Stimulated activated CD8-positive, alpha-beta memory T cell treated with anti-CD3 and anti-CD28 coated beads, Interleukin-15, amount 100 ng/mL, for 48 hours (primary cell): Measurements from ENCODE around the gene ATXN7.

Experiments
- DNase-seq, 2 donors: peaks; one replicate each; pipeline ENCODE4 v3.0.0-alpha.2; 2020; ENCODE audit warnings: low read depth in 2 of 2

The ATXN7 gene

DNA sequence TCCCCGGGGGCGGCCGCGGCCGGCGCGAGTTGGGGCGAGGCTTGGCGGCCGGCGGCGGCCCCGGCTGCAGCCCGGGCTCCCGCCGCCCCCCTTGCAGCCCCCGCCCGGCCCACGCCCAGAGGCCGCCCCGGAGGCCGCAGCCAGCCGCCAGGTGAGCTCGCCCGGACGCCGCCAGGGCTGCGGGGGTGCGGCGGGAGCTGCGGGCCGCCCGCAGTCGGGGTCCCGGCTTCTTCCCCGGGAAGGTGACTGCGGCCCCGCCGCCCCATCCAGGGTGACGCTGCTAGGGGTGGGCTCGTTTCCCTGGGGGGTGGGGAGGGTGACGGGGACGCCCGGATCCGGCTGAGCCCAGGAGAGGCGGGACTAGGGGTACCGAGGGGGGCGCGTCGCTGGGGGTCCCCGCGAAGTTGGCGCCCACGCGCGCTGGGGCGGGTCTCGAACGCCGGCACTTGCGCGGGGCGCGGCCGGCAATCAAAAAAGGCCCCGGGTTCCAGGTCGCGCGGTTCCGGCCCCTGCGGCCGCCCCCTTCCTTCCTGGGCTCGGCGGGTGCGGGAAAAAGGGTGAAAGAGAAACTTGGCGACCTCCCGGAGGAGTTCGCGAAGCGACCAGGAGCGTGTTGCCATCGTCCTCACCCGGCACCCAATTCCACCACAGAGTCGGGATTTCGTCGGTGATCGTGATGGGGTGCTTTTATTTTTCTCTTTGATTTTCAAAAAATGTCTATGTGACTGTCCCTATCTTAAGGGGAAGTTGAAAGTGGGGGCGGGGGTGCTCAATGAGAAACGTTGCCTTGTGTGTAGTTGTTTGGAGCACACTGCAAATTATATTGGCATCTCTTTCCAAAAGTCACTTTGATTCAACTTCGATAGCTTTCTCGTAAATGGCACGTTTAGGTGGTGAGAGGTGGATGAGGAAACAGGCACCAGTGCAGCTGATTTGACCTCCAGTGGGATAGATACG, 619 bp downstream of the ATXN7 start:
- DNase-seq, result peak; percentile 40 to 46

- DNase-seq, result no peak
Observed at GRCh38 chr3:63864965-63865327, 1.3 kb downstream of the ATXN7 start.

GRCh38 chr3:63867225-63867624, 3.6 kb downstream of the ATXN7 start:
- DNase-seq, result no peak

DNA sequence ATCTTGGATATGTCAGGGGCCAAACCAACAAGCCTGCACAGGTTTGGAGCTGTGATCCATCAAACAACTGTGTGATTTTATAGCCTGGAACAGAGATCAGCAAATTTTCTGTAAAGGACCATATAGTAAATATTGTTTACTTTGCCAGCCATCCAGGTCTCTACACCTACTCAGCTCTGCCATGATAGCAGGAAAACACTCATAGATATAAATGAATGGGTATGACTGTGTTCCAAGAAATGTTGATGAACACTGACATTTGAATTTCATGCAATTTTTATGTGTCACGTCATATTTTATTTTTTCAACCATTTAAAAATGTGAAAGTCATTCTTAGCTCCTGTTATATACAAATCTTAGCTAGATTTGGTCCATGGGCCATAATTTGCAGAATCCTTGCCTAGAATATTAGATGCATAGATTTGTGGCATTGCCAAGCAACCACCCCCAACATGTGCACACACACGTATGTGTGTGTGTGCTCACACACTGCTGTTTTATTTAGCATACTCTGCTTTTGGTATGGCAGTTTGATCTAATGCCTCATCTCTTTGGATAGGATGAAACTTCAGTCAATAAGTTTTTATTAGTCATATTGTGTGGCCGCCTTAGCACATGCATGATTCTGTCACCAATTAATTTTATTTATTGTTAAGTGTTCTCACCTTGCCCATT, 6.4 kb downstream of the ATXN7 start:
- DNase-seq, result no peak

DNA sequence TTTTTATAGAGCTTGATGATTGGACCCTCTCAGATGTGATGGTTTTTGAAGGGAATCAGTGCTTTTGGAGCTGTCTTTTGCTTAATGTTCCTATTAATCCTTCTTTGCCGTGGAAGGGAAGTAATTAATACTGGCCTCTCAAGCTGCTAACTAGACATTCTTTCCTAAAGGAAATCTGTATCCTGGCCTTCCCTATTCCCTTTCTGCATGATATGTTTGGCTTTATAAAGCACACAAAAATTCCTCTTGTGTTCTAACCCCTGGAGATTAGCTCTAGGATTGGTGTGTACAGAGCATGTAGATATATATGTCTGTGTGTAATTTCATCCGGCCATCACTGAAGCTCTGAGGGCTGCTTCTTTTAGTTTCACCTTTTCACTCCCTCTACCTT, 6.9 kb downstream of the ATXN7 start:
- DNase-seq, result no peak

DNA sequence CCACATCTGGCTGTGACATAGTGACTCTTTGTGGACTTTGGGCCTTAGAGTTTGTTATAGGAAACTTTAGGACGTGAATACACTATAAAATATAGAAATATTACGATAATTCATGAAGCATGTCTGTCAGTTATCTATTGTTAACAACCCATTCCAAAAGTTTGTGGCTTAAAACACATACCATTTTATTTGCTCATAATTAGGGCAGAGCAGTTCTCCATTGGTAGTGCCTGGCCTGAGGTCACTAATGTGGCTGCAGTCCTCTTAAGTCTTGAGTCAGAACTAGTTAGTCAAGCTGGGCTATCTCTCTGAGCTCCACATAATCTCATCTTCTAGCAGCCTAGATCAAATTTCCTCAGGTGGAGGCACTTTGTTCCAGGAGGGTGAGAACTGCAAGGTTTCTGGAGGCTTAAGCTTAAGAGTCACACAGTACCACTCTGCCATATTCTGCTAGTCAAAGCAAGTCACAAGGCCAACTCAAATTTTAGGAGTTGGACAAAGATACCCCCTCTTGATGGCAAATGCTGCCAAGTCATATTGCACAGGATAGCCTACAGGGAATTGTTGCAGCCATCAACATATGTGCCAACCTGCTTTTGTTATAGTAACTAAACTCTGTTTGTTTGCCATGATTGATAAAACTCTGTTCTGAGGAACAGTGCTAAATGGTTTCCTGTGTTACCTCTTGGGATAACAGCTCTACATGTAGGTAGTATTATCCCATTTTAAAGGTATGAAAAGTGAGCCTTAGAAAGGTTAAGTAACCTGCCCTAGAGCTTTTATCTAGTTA, 8.7 kb downstream of the ATXN7 start:
- no peak for DNase-seq

- no peak for DNase-seq
Observed at GRCh38 chr3:63874769-63875168, 11.1 kb downstream of the ATXN7 start.

- no peak for DNase-seq
Observed at GRCh38 chr3:63875510-63875909, 11.8 kb downstream of the ATXN7 start.

GRCh38 chr3:63876260-63876659, 12.6 kb downstream of the ATXN7 start:
- no peak for DNase-seq

GRCh38 chr3:63877737-63878393, 14.2 kb downstream of the ATXN7 start:
- no peak for DNase-seq

GRCh38 chr3:63878394-63879060, 14.9 kb downstream of the ATXN7 start:
- no peak for DNase-seq

DNA sequence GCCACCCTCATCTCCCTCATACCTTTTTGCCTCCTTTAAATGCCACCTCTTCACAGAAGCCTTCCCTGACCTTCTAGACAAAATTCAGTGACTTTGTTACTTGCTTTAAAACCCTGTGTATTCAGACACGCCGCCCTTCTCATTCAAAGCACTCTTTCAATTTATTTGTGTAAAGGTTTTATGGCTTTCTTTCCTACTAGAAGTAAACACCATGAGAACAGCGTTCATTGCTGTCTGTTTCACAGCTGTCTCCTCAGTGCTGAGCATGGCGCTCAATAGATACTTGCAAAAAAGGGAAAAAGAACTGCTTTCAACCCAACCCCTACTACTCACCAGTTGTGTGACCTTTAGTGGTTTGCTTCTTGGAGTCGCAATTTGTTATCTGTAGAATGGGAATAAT, 17.0 kb downstream of the ATXN7 start:
- DNase-seq, result no peak

DNA sequence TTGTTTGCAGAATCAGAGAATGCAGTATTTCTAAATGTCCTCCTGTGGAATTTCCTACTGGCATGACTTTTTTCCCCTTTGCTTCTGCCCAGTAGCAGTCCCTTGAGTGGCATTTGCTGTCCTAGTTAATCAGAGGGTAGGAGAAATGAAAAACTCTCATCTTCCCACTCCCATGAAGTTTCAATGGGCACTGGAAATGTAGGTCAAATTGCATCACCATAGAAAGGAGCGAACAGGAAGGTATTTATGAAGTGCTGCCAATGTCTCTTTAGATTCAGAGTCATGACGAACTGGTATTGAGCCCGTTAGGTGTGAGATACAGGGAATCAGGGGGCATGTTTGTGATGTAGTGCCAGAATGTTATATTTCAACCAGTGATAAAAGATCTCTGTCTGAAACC, 23.2 kb downstream of the ATXN7 start:
- no peak for DNase-seq

- DNase-seq, result no peak
Observed at GRCh38 chr3:63891518-63891917, 27.9 kb downstream of the ATXN7 start.

DNA sequence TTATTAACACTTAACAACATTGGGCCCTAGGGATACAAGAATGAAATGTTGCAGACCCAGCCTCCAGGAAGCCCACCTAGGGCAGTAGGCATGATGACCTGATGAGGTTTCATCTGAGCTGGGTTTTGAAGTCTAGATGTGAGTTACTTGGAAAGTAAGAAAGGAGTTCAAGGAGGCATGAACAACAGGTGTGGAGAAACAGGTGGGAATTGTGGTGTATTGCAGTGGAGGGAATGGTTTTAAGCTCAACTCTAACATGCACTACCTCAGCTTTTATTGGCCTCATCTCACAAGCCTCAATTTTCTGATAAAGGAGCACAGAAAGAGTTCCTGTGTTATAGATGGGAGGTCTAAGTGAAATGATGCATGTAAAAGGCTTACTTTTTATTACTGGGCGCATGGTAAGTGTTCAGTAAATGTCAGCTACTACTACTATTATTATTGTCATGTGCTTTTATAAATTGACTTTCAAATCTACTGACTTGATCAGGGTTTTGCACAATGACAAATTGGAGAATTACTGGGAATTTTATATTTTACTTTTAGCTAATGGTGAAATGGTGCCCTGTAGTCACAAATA, 29.2 kb downstream of the ATXN7 start:
- DNase-seq, result no peak

DNA sequence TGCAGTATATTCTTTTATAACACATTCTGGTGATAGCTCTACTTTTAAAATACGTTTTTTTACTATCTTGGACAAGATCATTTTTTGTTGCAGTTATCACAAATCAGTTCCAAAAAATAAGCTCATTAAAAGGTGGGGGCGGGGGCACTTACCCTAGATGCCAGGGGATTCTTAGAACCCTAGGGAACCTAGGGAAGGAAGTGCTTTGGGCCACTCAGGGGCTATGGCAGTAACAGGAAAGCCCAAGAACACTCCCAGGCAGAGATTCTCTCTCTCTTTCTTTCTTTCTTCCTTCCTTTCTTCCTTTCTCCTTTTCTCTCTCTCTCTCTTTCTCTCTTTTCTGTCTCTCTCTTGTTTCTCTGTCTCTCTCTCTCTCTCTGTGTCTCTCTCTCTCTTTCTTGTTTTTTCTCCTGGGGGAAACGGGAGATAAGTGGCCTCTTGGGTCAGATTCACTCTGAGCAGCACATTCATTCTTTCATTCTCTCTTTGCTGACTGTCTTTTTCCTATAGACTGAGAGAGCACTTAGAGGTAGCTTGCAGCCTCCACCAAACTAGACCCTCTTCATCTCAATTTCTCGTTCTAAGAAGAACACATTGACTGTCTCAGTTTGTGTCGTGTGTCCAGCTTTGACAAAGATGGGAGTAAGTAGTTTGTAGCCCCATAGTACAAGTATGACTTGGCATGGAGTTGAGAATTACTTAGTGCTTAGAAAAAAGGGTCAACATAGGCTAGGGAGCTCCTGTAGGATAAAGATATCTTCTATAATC, 31.9 kb downstream of the ATXN7 start:
- DNase-seq, result no peak

- no peak for DNase-seq
Observed at GRCh38 chr3:63896332-63897030, 32.8 kb downstream of the ATXN7 start.

- DNase-seq, result no peak
Observed at GRCh38 chr3:63900010-63900409, 36.3 kb downstream of the ATXN7 start.

DNA sequence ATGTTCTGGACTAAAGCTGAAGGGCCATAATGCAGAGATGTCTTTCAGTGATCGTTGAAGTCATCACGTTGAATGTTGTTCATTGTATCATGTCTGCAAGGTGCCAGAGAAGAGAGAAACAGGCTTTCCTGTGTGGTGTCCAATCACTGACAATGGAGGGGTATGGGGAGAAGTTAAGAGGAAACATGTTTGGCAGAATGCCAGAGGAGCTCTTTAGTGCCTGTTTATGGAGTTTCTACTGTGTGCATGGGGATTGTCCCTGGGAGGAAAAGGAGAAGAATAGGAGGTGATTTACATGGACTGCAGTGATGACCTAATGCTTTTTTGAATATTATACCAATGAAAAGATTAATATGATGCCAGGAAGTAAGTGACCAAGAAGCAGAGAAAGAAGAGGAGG, 36.8 kb downstream of the ATXN7 start:
- DNase-seq, result no peak
